K562 (cell line): ENCODE data around the gene BIRC6. TPM values are rescaled to one million over a fixed set of nuclear protein-coding genes. Genes with fewer than 3 reads are reported as not detected.

Source experiments
- ADNP ChIP-seq: fragments of 200-800 bp; sonication (Bioruptor generic); IDR thresholded peaks from 2 replicates; pipeline ENCODE4 v1.6.1; 2016; ENCODE audit warnings: missing genetic modification characterization, missing compliant biosample characterization
- CCNT2 ChIP-seq: IDR thresholded peaks from 2 replicates; pipeline ENCODE4 v1.6.1; 2011; ENCODE audit warnings: borderline replicate concordance, low read depth, mild to moderate bottlenecking, moderate library complexity, mixed read lengths, low read length; ENCODE audit not compliant: insufficient read length; ENCODE audit errors: extremely low read depth
- CEBPB ChIP-seq: fragments of 450-650 bp; IDR thresholded peaks from 2 replicates; pipeline ENCODE4 v1.6.1; 2016; ENCODE audit warnings: missing genetic modification characterization, missing compliant biosample characterization
- DLX4 ChIP-seq: fragments of 250-450 bp; sonication (Bioruptor Pico); IDR thresholded peaks from 2 replicates; pipeline ENCODE4 v1.6.1; 2021; ENCODE audit warnings: mild to moderate bottlenecking
- HMG20B ChIP-seq: fragments of 250-450 bp; sonication (Bioruptor Pico); IDR thresholded peaks from 2 replicates; pipeline ENCODE4 v1.5.0; 2021; ENCODE audit warnings: mild to moderate bottlenecking
- HNRNPLL ChIP-seq: fragments of 200-400 bp; formaldehyde crosslinking; IDR thresholded peaks from 2 replicates; pipeline ENCODE4 v1.6.1; 2017; ENCODE audit warnings: low read length, low read depth, mild to moderate bottlenecking; ENCODE audit not compliant: poor library complexity, severe bottlenecking
- ILK ChIP-seq: fragments of 450-650 bp; IDR thresholded peaks from 2 replicates; pipeline ENCODE4 v1.6.1; 2016; ENCODE audit warnings: missing genetic modification characterization, low read depth, mild to moderate bottlenecking, missing compliant biosample characterization, moderate library complexity, borderline replicate concordance
- JUNB ChIP-seq: fragments of 450-650 bp; formaldehyde crosslinking; conservative IDR thresholded peaks from 2 replicates; pipeline ENCODE4 v1.4.0; 2020; ENCODE audit warnings: mild to moderate bottlenecking
- PATZ1 ChIP-seq: fragments of 250-450 bp; sonication (Bioruptor Pico); IDR thresholded peaks from 2 replicates; pipeline ENCODE4 v1.5.0; 2020; ENCODE audit warnings: mild to moderate bottlenecking, borderline replicate concordance
- PREB ChIP-seq: sonication (generic); formaldehyde crosslinking; IDR thresholded peaks from 2 replicates; pipeline ENCODE4 v1.8.1; 2023; ENCODE audit warnings: mild to moderate bottlenecking, missing genetic modification reagents
- SREBF2 ChIP-seq: sonication (generic); formaldehyde crosslinking; IDR thresholded peaks from 2 replicates; pipeline ENCODE4 v1.4.0; 2020; ENCODE audit warnings: mild to moderate bottlenecking, missing genetic modification reagents
- STAT5B ChIP-seq: fragments of 250-450 bp; sonication (Bioruptor Pico); IDR thresholded peaks from 2 replicates; pipeline ENCODE4 v1.8.0; 2021; ENCODE audit warnings: mild to moderate bottlenecking, inconsistent platforms
- TCF7L2 ChIP-seq: fragments of 150-350 bp; IDR thresholded peaks from 2 replicates; pipeline ENCODE4 v1.6.1; 2016; ENCODE audit warnings: low read depth, mild to moderate bottlenecking, low read length, moderate library complexity
- TRIM25 ChIP-seq: fragments of 450-650 bp; IDR thresholded peaks from 2 replicates; pipeline ENCODE4 v1.7.0; 2016; ENCODE audit warnings: borderline replicate concordance
- ZC3H4 ChIP-seq: sonication (generic); formaldehyde crosslinking; IDR thresholded peaks from 2 replicates; pipeline ENCODE4 v1.9.0; 2021; ENCODE audit warnings: missing genetic modification reagents, borderline replicate concordance
- ZNF133 ChIP-seq: fragments of 250-450 bp; sonication (Bioruptor Pico); IDR thresholded peaks from 2 replicates; pipeline ENCODE4 v1.4.0; 2020; ENCODE audit warnings: mild to moderate bottlenecking
- ZNF324 ChIP-seq: fragments of 250-450 bp; sonication (Bioruptor Pico); IDR thresholded peaks from 2 replicates; pipeline ENCODE4 v1.4.0; 2020; ENCODE audit warnings: mild to moderate bottlenecking
- ZNF398 ChIP-seq: fragments of 250-450 bp; sonication (Bioruptor Pico); IDR thresholded peaks from 2 replicates; pipeline ENCODE4 v1.8.0; 2021; ENCODE audit warnings: moderate library complexity, mild to moderate bottlenecking, inconsistent platforms
- polyA plus RNA-seq, 8 experiments: library from polyadenylated mRNA; depleted of rRNA in 4 of 8; stranded (reverse) in 5 of 8; unstranded in 3 of 8; fragments of >200 nt; fragmentation: Nextera tagmentation in 2 of 8; fragmentation: Illumina TruSeq in 1 of 8; extraction: Ambion mirVana in 2 of 8; extraction: Trizol in 1 of 8; gene quantifications; 2 replicates each; pipeline versions ENCODE4 v1.2.1 to v1.2.3, GENCODE V29; 2011 to 2014; ENCODE audit warnings: inconsistent platforms in 1 of 8, missing spikeins in 1 of 8
- total RNA-seq, 7 experiments: library from RNA; depleted of rRNA in 6 of 7; stranded (reverse); fragments of >200 nt in 6 of 7; fragmentation: Illumina TruSeq in 2 of 7; extraction: Trizol in 2 of 7; gene quantifications; 2 replicates each; pipeline versions ENCODE4 v1.2.1 to v1.2.3, GENCODE V29; 2011 to 2021; ENCODE audit warnings: low replicate concordance in 1 of 7

Gene BIRC6
- total and polyA plus RNA-seq, 9 of the 15 experiments (the other 6 are each of a cell fraction or from before 2014, with no cell fraction given), result 18.8 to 110 (median 49.8) TPM

GRCh38 chr2:32356681-32357317 lies at the start of gene BIRC6 (continued):
- TF ChIP-seq HNRNPLL, result peak; percentile 78
- no peak for TF ChIP-seq ILK (tag)
- TF ChIP-seq ZC3H4, result peak; percentile 77; the same call in 1 of the 2 replicates
- TF ChIP-seq TRIM25, result no peak
- no peak for TF ChIP-seq CEBPB (tag)
- TF ChIP-seq STAT5B (CRISPR knock-in tag), result no peak
- TF ChIP-seq ZNF133 (CRISPR knock-in tag), result no peak
- TF ChIP-seq ADNP (tag), result no peak
- TF ChIP-seq PREB (CRISPR knock-in tag), result no peak
- TF ChIP-seq DLX4 (CRISPR knock-in tag), result no peak
- no peak for TF ChIP-seq ZNF398 (CRISPR knock-in tag)
- TF ChIP-seq SREBF2, result no peak
- TF ChIP-seq PATZ1 (CRISPR knock-in tag), result no peak
- no peak for TF ChIP-seq ZNF324 (CRISPR knock-in tag)
- no peak for TF ChIP-seq TCF7L2
- no peak for TF ChIP-seq JUNB (CRISPR knock-in tag)
- peak; percentile 95 for TF ChIP-seq CCNT2
- no peak for TF ChIP-seq HMG20B (CRISPR knock-in tag)
